Activated gamma-delta T cell treated with Interleukin-2 at 50 U/mL for 16 hours (primary cell): ENCODE measurements around the gene KLF16.

Source experiments
- DNase-seq: peaks from one replicate; pipeline ENCODE4 v3.0.0-alpha.2; 2020

KLF16 gene

GRCh38 chr19:1854039-1854541, 9.3 kb downstream of the KLF16 start:
- no peak for DNase-seq

GRCh38 chr19:1853295-1854038, 9.9 kb downstream of the KLF16 start:
- peak; percentile 75 for DNase-seq

- DNase-seq: no peak
These were observed 10.7 kb downstream of the KLF16 start for GRCh38 chr19:1852581-1853128.

GRCh38 chr19:1851654-1852580, 11.5 kb downstream of the KLF16 start:
- DNase-seq: peak; percentile 69

- no peak for DNase-seq
These were observed 12.3 kb downstream of the KLF16 start for GRCh38 chr19:1850809-1851653.

GRCh38 chr19:1849886-1850398, 13.4 kb downstream of the KLF16 start:
- no peak for DNase-seq

- DNase-seq: no peak
These were observed 14.3 kb downstream of the KLF16 start for GRCh38 chr19:1849132-1849474.

GRCh38 chr19:1848399-1849131, 14.8 kb downstream of the KLF16 start, which contains the start of gene REXO1:
TSS of gene REXO1 (minus strand) at chr19:1848483. CDS start at chr19:1848358, 125 bp downstream.
- peak; percentile 99 for DNase-seq

GRCh38 chr19:1847684-1848398, 15.5 kb downstream of the KLF16 start:
- DNase-seq: no peak

- no peak for DNase-seq
These were observed 16.1 kb downstream of the KLF16 start for GRCh38 chr19:1847348-1847683.

- no peak for DNase-seq
These were observed 16.7 kb downstream of the KLF16 start for GRCh38 chr19:1846517-1847204.

- DNase-seq: no peak
These were observed 17.7 kb downstream of the KLF16 start for GRCh38 chr19:1845642-1846041.

- no peak for DNase-seq
These were observed 18.3 kb downstream of the KLF16 start for GRCh38 chr19:1845125-1845515.

- no peak for DNase-seq
These were observed 18.8 kb downstream of the KLF16 start for GRCh38 chr19:1844513-1845124.

GRCh38 chr19:1843646-1844394, 19.6 kb downstream of the KLF16 start:
- no peak for DNase-seq

- no peak for DNase-seq
These were observed 20.3 kb downstream of the KLF16 start for GRCh38 chr19:1843116-1843515.

GRCh38 chr19:1841209-1841924, 22.0 kb downstream of the KLF16 start:
- DNase-seq: no peak

GRCh38 chr19:1840541-1841115, 22.8 kb downstream of the KLF16 start:
- DNase-seq: no peak
